Stimulated activated CD4-positive, alpha-beta T cell treated with anti-CD3 and anti-CD28 coated beads, TNF-alpha, amount 100 ng/mL, for 4 hours (primary cell): ENCODE results near the gene CRIP2.
A peak's percentile ranks its signal among the peaks of the same experiment; 100 is the strongest.

Experiments
- DNase-seq, 3 experiments: peaks; one replicate each; pipeline ENCODE4 v3.0.0-alpha.2; 2020; ENCODE audit warnings: low read depth in 3 of 3

Gene CRIP2

GRCh38 chr14:105476831-105477659, 2.4 kb downstream of the CRIP2 start:
- no peak for DNase-seq

- peak in 1 of 3 experiments; percentile 42 for DNase-seq
Observed at GRCh38 chr14:105477660-105478397, 3.2 kb downstream of the CRIP2 start.

GRCh38 chr14:105478398-105479251, 4.0 kb downstream of the CRIP2 start:
- no peak for DNase-seq

GRCh38 chr14:105479431-105480158, 5.0 kb downstream of the CRIP2 start:
- no peak for DNase-seq

- DNase-seq = no peak
Observed at GRCh38 chr14:105480199-105480746, 5.7 kb downstream of the CRIP2 start.

- DNase-seq = peak; percentile 81 to 83 (median 82)
Observed at GRCh38 chr14:105480807-105481801, 6.5 kb downstream of the CRIP2 start.

- peak; percentile 61 to 87 (median 74) for DNase-seq
Observed at GRCh38 chr14:105481886-105482457, 7.4 kb downstream of the CRIP2 start.

GRCh38 chr14:105482486-105483110, 8.0 kb downstream of the CRIP2 start:
- no peak for DNase-seq

GRCh38 chr14:105483300-105484068, 8.9 kb downstream of the CRIP2 start:
- no peak for DNase-seq

- peak in 1 of 3 experiments; percentile 65 for DNase-seq
Observed at GRCh38 chr14:105484069-105484996, 9.7 kb downstream of the CRIP2 start.

- DNase-seq = no peak
Observed at GRCh38 chr14:105484997-105485393, 10.4 kb downstream of the CRIP2 start.

GRCh38 chr14:105485739-105486162, 11.1 kb downstream of the CRIP2 start:
- DNase-seq = no peak

GRCh38 chr14:105486163-105486973, 11.7 kb downstream of the CRIP2 start, which contains the start of gene CRIP1:
Gene CRIP1 (plus strand): TSS chr14:105486886. CDS start chr14:105487260, 374 bp downstream.
- DNase-seq = no peak

- DNase-seq = no peak
Observed at GRCh38 chr14:105486974-105487448, 12.4 kb downstream of the CRIP2 start.

GRCh38 chr14:105487449-105487985, 12.9 kb downstream of the CRIP2 start:
- DNase-seq = no peak
